AG08395 (cell line): ENCODE measurements around the gene RBM38.

Experiments used
- DNase-seq: peaks from one replicate; pipeline ENCODE4 v3.0.0; 2012; ENCODE audit warnings: mixed read lengths, low spot score

Gene RBM38

DNA sequence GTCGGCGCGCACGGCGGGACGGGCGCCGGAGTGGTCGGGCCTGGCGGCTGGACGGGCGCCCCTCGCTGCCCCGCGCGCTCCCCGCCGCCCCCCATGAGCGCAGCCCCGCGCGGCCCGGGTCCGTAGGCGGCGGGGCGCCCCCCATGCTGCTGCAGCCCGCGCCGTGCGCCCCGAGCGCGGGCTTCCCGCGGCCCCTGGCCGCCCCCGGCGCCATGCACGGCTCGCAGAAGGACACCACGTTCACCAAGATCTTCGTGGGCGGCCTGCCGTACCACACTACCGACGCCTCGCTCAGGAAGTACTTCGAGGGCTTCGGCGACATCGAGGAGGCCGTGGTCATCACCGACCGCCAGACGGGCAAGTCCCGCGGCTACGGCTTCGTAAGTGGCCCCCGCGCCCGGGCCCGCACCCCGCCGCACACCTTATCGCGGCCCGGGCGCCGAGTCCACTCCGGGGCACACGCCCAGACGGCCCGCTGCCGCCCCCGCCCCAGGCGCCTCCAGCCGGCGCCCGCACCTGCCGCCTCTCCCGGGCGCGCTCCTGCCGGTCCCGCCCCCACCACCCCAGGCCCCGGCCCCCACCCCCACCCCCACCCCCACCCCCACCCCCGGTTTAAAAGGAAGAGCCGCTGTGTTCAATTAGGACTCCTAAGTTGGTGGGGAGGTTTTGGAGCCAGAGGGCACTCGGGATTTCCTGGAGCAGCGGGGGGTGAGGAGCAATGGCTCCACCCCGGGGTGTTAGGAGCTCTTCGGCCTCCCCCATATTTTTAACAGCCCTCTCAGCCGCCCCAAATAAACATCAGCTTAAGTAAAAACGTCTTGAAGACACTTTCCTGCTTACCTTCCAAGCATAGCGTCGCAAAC is 474 bp downstream of the RBM38 start:
- DNase-seq, result no peak

DNA sequence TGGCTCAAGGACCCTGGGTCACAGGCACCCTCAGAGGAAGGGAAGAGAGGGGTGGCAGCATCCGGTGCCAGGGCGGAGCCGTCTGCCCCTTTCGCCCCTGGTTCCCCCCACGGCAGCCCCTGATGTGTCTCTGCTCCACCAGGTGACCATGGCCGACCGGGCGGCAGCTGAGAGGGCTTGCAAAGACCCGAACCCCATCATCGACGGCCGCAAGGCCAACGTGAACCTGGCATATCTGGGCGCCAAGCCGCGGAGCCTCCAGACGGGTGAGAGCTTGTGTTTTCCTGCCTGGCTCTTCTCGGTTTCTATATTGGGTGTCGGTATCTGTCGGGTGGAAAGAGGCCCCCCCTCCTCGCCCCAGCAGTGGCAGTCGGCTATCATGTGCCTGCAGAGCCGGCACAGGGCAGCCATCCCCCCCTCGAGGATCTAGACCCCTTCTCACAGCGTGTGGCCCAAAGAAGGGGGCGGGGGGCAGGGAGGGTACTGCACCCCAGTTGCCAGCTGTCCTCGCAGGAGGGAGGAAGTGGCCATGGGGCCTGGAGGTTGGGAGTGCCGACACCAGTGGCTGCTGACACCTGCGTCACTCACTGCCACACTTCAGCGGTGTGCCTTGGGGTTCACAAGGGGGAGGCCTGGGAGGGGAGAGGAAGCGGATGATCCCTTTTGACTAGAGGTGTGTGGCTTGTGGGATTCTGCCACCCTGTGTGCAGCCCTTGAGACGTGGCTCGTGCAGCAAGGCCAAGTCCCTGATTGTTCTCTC is 1.5 kb downstream of the RBM38 start:
- no peak for DNase-seq

DNA sequence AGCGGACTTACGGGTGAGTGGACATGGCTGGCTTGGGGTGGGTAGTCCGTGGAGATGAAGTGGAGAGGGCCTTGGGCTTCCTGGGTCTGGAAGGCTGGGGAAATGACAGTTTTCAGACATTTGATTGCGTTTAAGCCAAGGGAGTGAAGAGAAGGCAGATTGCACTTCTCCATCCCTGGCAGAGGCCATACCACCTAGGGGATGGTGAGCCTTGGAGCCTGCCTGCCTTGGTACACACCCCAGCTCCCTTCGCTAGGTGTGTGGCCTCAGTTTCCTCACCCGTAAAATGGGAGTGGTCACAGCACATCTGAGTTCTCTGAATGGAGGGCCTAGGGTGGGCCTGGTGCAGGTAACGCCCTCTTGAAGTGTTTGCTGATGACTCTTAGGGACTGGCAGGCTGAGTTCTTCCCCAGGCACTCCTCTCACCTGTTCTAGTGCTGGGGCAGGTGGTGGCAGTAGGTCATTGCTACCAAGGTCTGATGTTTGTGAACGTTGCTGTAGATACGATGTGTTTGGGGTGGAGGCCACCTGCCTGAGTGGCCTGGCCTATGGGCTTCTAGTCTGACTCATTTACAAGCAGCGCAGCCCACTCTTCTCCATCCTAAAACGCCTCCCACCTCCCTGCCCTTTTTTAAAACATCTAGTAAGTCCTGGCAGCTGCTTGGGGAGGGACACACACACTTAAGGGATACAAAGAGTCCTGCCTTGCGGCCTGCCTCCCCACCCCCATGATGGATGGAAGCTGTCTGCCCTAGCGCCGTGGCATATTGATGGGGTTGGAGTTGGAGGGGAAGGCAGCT is 2.3 kb downstream of the RBM38 start:
- no peak for DNase-seq

DNA sequence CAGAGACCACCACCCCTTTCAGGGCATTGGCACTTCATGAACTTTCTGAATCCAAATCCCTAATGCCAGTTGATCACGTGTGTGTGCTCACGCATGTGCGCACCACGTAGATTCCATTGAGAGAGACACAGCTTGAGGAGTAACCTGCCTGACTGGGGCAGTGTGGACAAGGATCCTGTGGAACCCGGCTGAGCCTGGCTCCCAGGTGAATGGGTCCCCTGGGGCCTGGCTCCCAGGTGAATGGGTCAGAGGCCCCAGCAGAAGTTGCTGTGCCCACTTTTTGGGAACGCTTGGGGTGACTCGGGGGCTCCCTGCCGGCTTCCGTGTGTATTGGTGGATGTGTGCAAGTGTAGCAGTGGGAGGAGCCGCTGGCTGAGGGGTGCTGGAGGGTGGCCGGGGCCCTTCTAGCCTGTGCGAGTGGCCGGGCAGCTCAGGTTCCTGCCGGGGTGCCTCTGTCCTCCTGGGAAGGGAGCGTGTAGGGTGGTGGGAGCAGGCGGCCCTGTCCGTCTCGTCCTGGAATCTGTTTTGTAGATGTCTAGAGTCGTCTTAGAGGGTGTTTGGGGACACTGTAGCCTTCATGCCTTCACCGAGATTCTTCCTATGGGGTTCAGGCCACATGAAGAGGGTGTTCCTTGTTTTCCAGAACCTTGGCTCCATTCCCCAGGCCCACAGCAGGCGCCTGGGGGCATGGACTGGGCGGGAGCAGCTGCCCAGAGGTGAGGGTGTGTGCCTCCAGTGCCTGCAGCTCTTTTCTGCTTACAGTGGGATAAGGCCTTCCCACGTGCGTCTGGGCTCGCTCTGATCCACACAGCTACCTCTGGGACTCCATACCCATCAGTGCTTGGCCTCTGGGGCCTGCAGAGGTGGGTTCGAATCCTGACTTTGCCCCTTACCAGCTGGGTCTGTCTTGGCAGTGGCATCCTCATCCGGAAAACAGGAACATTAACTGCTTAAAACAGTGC is 3.2 kb downstream of the RBM38 start:
- DNase-seq, result no peak

DNA sequence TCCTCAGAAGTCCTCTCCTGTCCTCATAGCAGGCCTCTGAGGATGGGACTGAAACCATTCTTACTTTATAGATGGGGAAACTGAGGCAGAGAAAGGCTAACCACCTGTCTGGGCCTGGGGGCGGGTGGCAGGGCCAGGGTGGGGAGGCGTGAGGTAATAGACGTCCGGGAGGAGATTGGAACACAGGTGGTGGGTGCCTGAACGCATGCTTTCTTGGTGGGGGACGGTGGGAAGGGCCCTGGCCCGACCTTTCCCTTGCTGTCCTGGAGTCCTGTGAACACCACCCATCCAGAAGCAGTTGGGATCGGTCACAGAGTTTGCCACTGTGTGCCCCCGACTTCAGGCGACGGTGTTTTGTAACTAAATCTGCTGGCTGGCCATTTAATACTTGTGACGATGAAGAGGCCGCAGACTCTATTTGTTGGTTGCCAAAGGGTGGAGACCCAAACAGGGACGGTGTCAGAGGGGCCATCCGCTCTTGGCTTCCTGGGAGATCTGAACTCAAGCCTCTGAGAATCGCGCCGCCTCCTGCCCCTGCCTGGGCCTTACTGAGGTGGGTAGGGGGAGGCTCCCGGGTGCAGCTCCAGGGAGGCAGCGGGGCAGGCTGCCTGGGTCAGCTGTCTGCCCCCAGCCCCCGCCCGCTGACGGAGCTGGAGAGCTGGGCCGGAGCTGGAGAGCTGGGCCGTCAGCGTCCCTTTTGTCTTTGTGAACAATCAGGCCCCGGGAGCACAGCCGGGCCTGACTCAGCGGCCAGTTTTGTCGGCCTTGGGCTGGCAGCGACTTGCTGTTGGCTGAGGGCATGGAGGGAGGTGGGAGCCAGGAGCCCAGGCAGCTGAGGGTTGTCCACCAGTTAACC is 4.1 kb downstream of the RBM38 start:
- peak; percentile 77 for DNase-seq

DNA sequence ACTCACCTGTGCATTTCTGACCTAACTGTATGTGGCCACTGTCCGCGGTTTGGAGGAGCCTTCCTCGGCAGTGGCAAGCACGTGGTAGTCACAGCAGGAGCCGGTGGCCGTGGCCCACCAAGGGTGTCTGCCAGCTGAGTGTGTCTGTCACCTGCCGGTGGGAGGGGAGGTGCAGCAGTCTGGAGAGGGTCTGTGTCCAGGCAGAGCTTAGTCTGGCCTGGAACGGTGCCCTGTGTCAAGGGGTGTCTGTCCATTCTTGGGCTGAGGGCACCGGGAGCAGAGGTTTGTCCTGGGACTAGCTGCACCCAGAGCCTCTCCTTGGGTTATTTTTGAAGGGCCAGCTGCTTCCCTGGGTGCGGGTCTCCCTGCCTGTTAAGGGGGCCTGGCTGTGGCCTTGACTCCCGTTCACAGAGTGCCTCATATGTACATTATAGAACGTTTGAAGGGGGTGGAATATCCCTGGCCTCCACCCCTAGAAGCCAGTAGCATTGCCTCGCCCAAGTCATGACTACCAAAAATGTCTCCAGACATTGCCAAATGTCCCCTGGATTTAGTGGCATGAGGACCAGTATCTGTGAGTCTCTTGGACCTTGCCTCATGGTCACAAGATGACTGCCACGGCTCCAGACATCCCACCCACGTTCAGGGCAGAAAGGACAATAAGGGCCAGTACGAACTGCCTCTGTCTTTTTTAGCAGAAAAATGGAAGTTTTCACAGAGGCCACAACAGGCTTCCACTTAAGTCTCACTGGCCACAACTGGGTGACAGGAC is 5.2 kb downstream of the RBM38 start:
- no peak for DNase-seq

DNA sequence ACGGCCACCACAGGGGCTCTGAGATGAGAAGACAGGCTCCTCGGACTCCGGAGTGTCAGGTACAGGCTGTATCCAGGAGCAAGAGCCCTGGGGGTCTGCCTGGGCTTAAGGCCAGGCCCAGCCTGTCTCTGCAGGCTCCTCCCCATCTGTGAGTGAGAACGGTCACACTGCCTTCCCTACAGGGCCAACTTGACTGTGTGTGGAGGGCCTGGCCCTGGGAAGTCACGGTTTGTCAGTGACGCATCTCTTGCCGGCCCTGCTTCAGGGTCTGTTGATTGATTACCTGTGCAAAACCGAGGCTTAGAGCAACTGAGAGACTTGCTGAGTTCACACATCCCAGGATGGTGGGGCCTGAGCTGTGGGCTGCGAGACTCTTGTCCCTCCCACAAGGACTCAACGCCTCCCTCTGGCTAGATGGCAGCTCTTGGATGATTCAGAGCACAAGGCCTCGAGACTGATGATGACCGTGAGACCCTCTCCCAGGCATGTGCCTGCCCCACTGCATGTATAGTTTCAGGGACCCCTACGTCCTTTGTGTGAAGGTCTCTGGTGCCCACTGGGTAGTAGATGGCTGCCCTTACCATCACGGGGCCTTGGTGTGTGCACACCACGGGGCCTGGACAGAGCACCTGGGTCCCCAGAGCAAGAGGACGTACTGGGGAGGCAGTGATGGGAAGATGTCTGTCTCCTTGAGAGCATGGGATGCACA is 5.9 kb downstream of the RBM38 start:
- DNase-seq, result no peak

DNA sequence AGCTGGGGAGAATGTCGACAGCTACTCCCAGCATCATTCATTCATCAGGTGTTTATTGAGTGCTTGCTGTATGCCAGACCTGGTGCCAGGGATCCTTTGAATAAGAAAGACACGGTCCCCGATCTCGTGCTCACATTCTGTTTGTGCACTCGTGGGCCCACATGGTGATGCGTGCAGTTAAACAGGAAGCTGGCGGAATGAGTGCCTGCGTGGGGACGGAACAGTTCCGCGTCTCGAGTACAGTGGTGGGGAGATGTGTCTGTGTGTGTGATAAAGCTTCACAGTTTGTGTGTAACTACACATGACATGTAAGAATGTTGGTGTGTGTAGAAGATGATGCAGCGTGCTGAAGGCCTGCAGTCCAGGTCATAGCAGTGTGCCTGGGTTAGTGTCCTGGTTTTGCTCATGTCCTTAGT is 6.5 kb downstream of the RBM38 start:
- DNase-seq, result no peak

DNA sequence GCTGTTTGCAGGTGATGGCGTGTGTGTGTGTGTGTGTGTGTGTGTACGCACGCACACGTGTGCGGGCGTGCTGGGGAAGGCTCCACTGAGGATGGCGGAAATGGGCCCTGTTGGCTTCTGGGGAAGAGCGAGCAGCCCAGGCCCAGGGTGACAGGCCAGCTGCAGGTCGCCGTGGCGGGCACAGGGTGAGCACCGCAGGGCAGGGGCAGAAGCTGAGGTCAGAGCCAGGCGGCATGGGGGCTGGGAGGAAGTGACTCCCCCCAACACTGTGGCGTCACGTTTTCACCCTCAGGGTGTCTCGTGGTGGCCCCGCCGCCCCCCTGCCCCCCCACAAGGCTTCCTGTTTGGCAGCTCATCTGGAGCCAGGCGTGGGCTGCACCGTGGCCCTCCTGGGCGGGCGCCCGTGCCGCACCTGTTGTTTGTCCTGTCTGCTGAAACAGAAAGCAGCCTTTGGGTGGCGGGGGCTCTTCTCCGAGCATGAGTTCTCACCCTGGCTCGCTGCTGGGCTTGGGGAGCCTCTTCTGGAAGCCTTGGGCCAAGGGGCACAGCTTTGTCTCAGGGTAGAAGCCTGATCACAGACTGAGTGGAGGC is 7.1 kb downstream of the RBM38 start:
- DNase-seq, result no peak

DNA sequence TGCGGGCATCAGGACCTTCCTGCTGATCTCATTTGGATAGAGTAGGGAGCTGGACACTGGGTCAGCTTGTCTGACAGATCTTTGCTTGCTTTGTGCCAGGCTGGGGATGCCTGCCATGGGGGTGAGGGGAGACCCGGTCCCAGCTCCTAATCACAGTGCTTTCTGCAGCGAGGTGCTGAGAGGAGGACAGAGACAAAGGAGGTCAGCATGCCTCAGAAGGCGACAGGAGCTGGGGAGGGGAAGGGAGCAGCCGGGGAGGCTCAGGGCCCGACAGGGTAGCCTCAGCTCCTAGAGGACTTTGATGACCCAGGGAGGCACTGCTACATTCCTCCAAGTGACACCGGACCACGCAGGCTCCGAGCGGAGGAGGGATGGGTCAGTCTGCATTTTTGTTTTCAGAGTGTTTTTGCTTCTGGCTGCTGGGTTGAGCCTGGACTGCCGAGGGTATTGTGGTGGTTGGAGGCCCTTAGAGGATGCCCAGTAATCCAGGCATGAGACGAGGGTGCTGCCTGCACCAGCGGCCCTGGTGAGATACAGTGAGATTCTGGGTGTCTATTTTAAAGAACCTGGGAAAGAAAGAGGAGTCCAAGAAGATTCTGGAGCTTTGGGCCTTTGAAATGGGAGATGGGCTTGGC is 7.8 kb downstream of the RBM38 start:
- DNase-seq, result no peak

DNA sequence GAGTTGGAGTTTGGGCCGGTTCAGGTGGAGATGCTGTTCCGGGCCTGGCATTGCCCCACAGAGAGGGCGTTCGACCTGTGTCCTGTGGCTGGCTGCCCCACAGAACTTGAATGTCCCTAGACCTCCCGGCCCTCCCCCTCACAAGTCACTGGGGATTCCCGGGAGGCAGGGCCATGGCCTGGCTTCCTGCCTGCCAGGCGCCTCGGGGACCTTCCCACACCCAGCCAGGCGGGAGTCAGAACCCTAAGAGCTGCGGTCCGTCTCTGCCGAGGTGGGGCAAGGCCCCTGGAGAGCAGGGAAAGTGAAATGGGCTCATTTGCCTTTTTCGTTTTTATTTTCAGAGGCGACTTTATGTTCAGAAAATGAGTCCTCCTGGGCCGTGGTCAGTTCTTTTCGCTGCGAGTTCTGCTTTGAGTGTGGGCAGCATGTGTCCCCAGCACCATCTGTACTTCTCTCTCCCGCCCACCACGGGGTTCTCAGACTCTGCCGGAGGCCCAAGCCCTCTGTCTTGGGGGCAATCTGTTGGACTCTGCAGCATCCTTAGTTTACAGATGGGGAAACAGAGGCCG is 8.5 kb downstream of the RBM38 start:
- DNase-seq, result peak; percentile 50

DNA sequence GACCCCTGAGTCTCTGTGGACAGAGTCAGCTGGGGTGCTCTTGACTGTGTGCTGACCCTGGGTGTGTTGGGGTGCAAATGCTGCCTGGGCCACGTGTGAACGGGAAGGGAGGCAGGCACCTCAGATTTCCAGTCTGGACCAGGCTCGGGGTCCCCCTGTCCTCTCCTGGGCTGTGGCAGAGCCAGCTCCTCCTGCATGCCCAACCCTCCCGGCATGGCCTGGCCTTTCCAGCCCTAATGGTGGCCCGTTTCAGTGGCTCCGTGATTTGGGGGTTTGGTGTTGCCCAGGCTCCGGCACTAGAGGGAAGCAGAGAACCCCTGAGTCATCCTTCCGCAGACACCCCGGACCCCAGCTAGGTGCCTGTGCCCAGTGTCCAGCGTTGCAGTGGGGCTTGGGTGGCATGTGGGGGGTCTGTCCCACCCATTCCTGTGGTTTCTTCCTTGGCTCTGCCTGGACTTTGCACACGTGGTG is 9.1 kb downstream of the RBM38 start:
- DNase-seq, result no peak

DNA sequence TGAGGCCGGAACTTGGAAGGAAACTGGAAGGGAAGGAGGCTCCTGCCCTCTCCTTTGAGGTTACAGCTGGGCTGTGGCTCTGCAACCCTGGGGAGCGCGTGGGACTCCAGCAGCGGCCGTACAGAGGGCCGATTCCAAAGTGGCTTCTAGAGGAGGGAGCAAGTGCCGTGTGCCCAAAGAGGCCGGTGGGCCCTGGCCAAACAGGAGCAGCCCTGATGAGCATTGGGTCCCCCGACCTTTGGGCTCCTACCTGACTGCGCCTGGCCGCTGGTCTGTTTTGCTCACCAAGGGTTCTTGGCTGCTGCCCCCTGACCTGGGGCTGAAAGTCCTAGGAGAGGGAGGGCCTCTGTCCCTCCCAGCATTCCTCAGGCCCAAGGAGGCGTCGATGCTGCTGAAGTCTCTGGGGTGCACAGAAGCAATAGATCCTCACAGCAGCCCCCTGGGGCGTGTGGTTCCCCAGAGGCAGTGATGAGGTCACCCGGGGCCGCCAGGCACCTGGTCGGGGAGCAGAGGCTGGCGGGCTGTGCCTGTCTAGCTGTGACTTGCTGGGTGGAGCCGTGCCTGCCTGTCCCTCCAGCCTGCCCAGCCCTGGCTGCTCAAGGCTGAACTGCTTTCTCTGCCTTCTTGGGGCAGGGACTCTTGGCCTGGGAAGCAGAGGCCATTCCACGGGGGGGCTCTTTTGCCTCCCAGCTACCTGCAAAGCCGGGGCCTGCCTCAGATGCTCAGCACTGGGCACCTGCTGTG is 9.8 kb downstream of the RBM38 start:
- no peak for DNase-seq

DNA sequence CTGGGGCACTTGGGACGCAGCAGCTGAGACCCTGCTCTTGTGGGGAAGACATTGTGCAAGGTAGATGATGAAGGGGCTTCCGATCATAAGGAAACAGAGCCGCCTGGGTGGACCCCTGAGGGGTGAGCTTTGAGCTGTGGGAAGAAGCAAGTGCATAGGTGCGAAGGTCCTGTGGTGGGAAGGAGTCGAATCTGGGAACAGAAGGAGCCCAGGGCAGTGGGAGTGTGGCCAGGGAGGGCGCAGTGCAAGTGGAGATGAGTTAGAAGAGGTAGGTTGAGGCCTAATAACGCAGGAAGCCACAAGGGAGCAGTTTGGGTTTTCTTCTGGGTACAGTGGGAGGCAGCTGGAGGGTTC is 10.3 kb downstream of the RBM38 start:
- no peak for DNase-seq

DNA sequence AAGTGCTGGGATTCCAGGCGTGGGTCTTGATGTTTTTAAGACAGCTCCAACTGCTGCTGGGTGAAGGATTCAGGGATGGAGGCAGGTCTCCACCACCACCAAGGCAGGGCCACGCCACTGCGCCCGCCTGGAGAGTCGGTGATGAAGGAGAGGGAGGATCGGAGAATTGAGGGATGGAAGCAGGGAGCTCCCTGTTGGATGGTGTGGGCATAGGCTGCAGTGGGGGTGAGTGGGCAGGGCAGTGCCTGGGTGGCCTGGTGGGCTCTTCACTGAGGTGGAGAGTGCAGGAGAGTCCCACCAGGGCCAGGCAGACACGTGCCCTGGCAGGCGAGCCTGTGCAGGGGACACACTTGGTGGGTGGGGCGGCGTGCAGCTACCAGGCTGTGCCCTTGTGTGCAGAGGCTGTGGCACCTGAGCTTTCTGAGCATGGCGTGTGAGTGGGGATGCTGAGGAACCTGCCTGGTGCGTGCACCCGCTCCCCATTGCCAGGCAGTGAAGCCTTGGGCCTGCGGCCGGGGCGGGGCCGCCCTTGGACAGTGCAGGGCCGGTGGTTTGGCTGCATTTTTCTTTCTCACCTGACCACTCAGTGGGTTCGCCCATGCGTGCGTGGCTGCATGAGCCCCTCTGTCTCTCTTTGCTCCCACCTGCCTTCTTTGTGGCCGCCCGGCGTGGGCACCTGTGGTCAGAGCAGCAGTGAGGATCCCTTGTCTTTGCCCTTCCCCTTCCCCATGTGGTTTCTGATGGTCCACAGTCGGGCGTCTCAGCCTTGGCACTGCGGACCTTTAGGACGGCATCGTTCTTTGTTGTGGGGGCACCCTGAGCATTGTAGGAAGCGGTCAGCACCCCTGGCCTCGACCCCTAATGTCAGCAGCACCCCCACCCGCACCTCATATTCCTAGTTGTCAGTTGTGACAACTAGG is 11.3 kb downstream of the RBM38 start:
- no peak for DNase-seq

DNA sequence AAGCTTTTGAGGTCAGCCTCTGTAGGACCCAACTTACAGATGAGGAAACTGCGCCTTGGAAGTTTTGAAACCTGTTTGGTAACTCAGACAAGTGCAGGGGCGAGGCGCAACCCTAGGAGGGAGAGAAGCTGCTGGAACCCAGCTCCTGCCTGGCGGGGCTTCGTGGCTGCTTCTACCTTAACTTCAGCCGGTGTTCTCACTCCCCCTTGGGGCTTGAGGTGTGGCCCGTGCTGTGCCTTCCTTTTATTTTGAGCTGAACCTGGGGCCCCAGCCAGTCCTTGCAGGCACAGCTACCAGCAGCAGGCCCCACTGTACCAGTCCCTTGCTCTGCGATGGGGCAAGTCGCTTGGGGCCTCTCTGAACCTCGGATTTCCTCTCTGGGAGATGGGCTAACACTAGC is 12.0 kb downstream of the RBM38 start:
- DNase-seq, result no peak
